HG03196 (cell line): ENCODE results near the gene THSD4.

Experiments
- ATAC-seq: cut with Tn5 transposase; IDR thresholded peaks from one replicate; pipeline ENCODE4 v1.9.1; 2021; ENCODE audit not compliant: unreplicated experiment

The THSD4 gene

GRCh38 chr15:71808311-71809020, 693.2 kb downstream of the THSD4 start:
- ATAC-seq = no peak

GRCh38 chr15:71809346-71809745, 694.1 kb downstream of the THSD4 start:
- ATAC-seq = no peak

GRCh38 chr15:71810256-71811035, 695.2 kb downstream of the THSD4 start, which contains the start of gene NR2E3:
TSS of gene NR2E3 (plus strand) at chr15:71810554. CDS start at chr15:71810744, 190 bp downstream.
- no peak for ATAC-seq

- no peak for ATAC-seq
Measured at GRCh38 chr15:71811036-71811736, 695.9 kb downstream of the THSD4 start.

GRCh38 chr15:71811752-71812735, 696.8 kb downstream of the THSD4 start:
- ATAC-seq = no peak

- no peak for ATAC-seq
Measured at GRCh38 chr15:71812966-71813722, 697.9 kb downstream of the THSD4 start.

- ATAC-seq = no peak
Measured at GRCh38 chr15:71813723-71814470, 698.6 kb downstream of the THSD4 start.

GRCh38 chr15:71815301-71815700, 700.0 kb downstream of the THSD4 start:
- no peak for ATAC-seq

- ATAC-seq = no peak
Measured at GRCh38 chr15:71817351-71817750, 702.1 kb downstream of the THSD4 start.

GRCh38 chr15:71820127-71820526, 704.9 kb downstream of the THSD4 start:
- no peak for ATAC-seq

GRCh38 chr15:71821547-71822129, 706.4 kb downstream of the THSD4 start:
- ATAC-seq = no peak

GRCh38 chr15:71822890-71823630, 707.8 kb downstream of the THSD4 start:
- ATAC-seq = no peak

GRCh38 chr15:71823801-71824200, 708.5 kb downstream of the THSD4 start:
- no peak for ATAC-seq

- ATAC-seq = no peak
Measured at GRCh38 chr15:71825021-71825730, 709.9 kb downstream of the THSD4 start.

GRCh38 chr15:71826196-71826595, 710.9 kb downstream of the THSD4 start:
- ATAC-seq = no peak

- no peak for ATAC-seq
Measured at GRCh38 chr15:71830981-71831380, 715.7 kb downstream of the THSD4 start.
